Esophagus squamous epithelium (tissue), 5 donors: Measurements from ENCODE around the gene IRF9. TPM values are rescaled to one million over a fixed set of nuclear protein-coding genes. Genes with fewer than 3 reads are reported as not detected.

ENCODE experiments used
- DNase-seq: peaks from one replicate; lab custom pipeline; 2025; lab: John Stamatoyannopoulos, UW
- H3K27ac ChIP-seq, 4 donors: fragments of 200-600 bp; sonication (generic); one replicate each; pipeline ENCODE4 v1.5.1; 2016 to 2019; ENCODE audit warnings: mild to moderate bottlenecking in 1 of 4
- H3K27me3 ChIP-seq, 4 donors: fragments of 200-600 bp; sonication (generic); 1 replicate in 3 of 4; 2 replicates in 1 of 4; pipeline versions ENCODE4 v1.5.1 to v1.6.0; 2017 to 2021; ENCODE audit warnings: antibody characterized with exemption in 1 of 4
- H3K36me3 ChIP-seq, 3 donors: fragments of 200-600 bp; sonication (generic); one replicate each; pipeline ENCODE4 v1.5.1; 2016 to 2019
- H3K4me1 ChIP-seq, 3 donors: fragments of 200-600 bp; sonication (generic); one replicate each; pipeline ENCODE4 v1.5.1; 2017 to 2019
- H3K4me3 ChIP-seq, 4 donors: fragments of 200-600 bp; sonication (generic); 1 replicate in 3 of 4; 2 replicates in 1 of 4; pipeline ENCODE4 v1.5.1; 2016 to 2019; ENCODE audit warnings: mild to moderate bottlenecking in 2 of 4, moderate library complexity in 1 of 4
- H3K9me3 ChIP-seq, 3 donors: fragments of 200-600 bp; sonication (generic); one replicate each; pipeline ENCODE4 v1.5.1; 2016 to 2019
- CTCF ChIP-seq, 6 experiments: fragments of 450-650 bp in 4 of 6; fragments of 200-600 bp in 2 of 6; sonication (generic) in 2 of 6; IDR thresholded peaks; one replicate each; pipeline ENCODE4 v1.5.1; 2016 to 2019; ENCODE audit warnings: antibody characterized with exemption in 6 of 6, mild to moderate bottlenecking in 4 of 6, moderate library complexity in 4 of 6
- POLR2A ChIP-seq, 4 donors: fragments of 450-650 bp; IDR thresholded peaks; one replicate each; pipeline ENCODE4 v1.6.1; 2017; ENCODE audit warnings: antibody characterized with exemption in 4 of 4, mild to moderate bottlenecking in 4 of 4, moderate library complexity in 3 of 4
- WGBS, 2 donors: methylation state at CpG; one replicate each; pipeline ENCODE4 v1.1.5; 2018; 5-methylcytosine and 5-hydroxymethylcytosine counted together
- intact Hi-C: fragments of 100-400 bp; cut with DNase I; formaldehyde crosslinking; loops from one replicate; pipeline ENCODE4 v1.15.0; 2022
- total RNA-seq, 4 donors: library from RNA; depleted of rRNA; stranded (reverse); fragments of >200 nt; gene quantifications; one replicate each; pipeline ENCODE4 v1.1.0, GENCODE V29; 2016
- donor health status: DM: yes; HTN: yes; CAD: no.

IRF9 gene
- total RNA-seq, 4 donors from 2014 or later, result 21.9 to 52.2 (median 45.9) TPM

GRCh38 chr14:24136684-24137528 is 24.2 kb upstream of the IRF9 start:
- intact Hi-C loops, result no loop called here
- Histone ChIP-seq H3K9me3 (no peaks in the 10 kb centered on the region), H3K27me3 (no peaks in the 10 kb centered on the region), H3K4me1 (peaks cover 31 to 68% (median 41%) of the 10 kb centered on the region in 3 donors), H3K27ac (peak overlapping the region; percentile 95 to 98 (median 96)), H3K4me3 (peak overlapping the region; percentile 77 to 100 (median 88)), H3K36me3 (peaks cover 17 to 27% (median 17%) of the 10 kb centered on the region in 3 donors)
- 16 to 24% methylated on average over 9 of the region's 13 CpGs for WGBS, 2 donors
- TF ChIP-seq CTCF (IDR thresholded peaks at IDR 0.05), result no peak
- TF ChIP-seq POLR2A (IDR thresholded peaks at IDR 0.05), result no peak
- no peak for DNase-seq

GRCh38 chr14:24137529-24138395 is 23.3 kb upstream of the IRF9 start:
- no peaks in the 10 kb centered on the region for H3K9me3 ChIP-seq
- peaks cover 38 to 68% (median 46%) of the 10 kb centered on the region in 3 donors for H3K4me1 ChIP-seq
- intact Hi-C loops, result no loop called here
- no peaks in the 10 kb centered on the region for H3K27me3 ChIP-seq
- WGBS, 2 donors, result 87 to 88% methylated on average over 5 to 7 of the region's 8 CpGs
- H3K27ac ChIP-seq, result peak overlapping the region in 2 of 4 donors; percentile 96 to 97
- H3K4me3 ChIP-seq, result peak overlapping the region in 1 of 4 donors; percentile 100
- peaks cover 17 to 27% (median 17%) of the 10 kb centered on the region in 3 donors for H3K36me3 ChIP-seq
- no peak for DNase-seq
- no peak for TF ChIP-seq POLR2A (IDR thresholded peaks at IDR 0.05)
- TF ChIP-seq CTCF (IDR thresholded peaks at IDR 0.05), result no peak

GRCh38 chr14:24138396-24139271 is 22.4 kb upstream of the IRF9 start:
- H3K27me3 ChIP-seq, result no peaks in the 10 kb centered on the region
- peak overlapping the region in 1 of 4 donors; percentile 37 for H3K27ac ChIP-seq
- no peak overlapping the region for H3K4me3 ChIP-seq
- intact Hi-C loops, result no loop called here
- TF ChIP-seq CTCF (IDR thresholded peaks at IDR 0.05) (no peak), POLR2A (IDR thresholded peaks at IDR 0.05) (no peak)
- no peak for DNase-seq
- H3K36me3 ChIP-seq, result peaks cover 17 to 33% (median 17%) of the 10 kb centered on the region in 3 donors
- WGBS, 2 donors, result 82 to 92% methylated on average over 8 to 11 of the region's 13 CpGs
- no peaks in the 10 kb centered on the region for H3K9me3 ChIP-seq
- peaks cover 38 to 68% (median 46%) of the 10 kb centered on the region in 3 donors for H3K4me1 ChIP-seq

GRCh38 chr14:24139272-24139934 is 21.7 kb upstream of the IRF9 start:
- Histone ChIP-seq H3K27ac (peak overlapping the region in 3 of 4 donors; percentile 37 to 96 (median 95)), H3K4me1 (peaks cover 38 to 76% (median 46%) of the 10 kb centered on the region in 3 donors), H3K4me3 (peak overlapping the region in 1 of 4 donors; percentile 84), H3K27me3 (no peaks in the 10 kb centered on the region), H3K9me3 (no peaks in the 10 kb centered on the region), H3K36me3 (peaks cover 17 to 40% (median 17%) of the 10 kb centered on the region in 3 donors)
- TF ChIP-seq CTCF (IDR thresholded peaks at IDR 0.05) (no peak), POLR2A (IDR thresholded peaks at IDR 0.05) (no peak)
- WGBS, 2 donors, result 82 to 89% methylated on average over 7 to 9 of the region's 9 CpGs
- no peak for DNase-seq
- intact Hi-C loops, result no loop called here
